Activated naive CD4-positive, alpha-beta T cell treated with anti-CD3 and anti-CD28 coated beads, Interleukin-2, amount 50 U/mL, for 72 hours (primary cell): ENCODE data around the gene NSUN2. TPM values are rescaled to one million over a fixed set of nuclear protein-coding genes. Genes with fewer than 3 reads are reported as not detected.
A peak's percentile ranks its signal among the peaks of the same experiment; 100 is the strongest.
"Not testable (repeated sequence)": the region's sequence is repeated elsewhere in the genome, so short reads cannot be mapped to it uniquely, and the experiment has no call there.

ENCODE experiments used
- ATAC-seq, 2 donors: fragments of 150-1000 bp; cut with Tn5 transposase; 2 replicates each; pipeline ENCODE4 v1.10.0; 2021; ENCODE audit warnings: mild to moderate bottlenecking in 2 of 2, moderate library complexity in 2 of 2
- DNase-seq, 2 donors: peaks; one replicate each; pipeline ENCODE4 v3.0.0; 2021 to 2022; ENCODE audit warnings: low spot score in 2 of 2
- H3K27ac Mint-ChIP-seq, 2 donors: one replicate each; pipeline ENCODE4 v1.8.0; 2022; ENCODE audit warnings: mild to moderate bottlenecking in 2 of 2, mixed read lengths in 2 of 2
- H3K36me3 Mint-ChIP-seq, 2 donors: one replicate each; pipeline ENCODE4 v1.8.0; 2022; ENCODE audit warnings: mixed read lengths in 2 of 2
- H3K9me3 Mint-ChIP-seq, 2 donors: one replicate each; pipeline ENCODE4 v1.8.0; 2022; ENCODE audit warnings: mixed read lengths in 2 of 2
- total RNA-seq, 2 donors: library from RNA; stranded (reverse); gene quantifications; one replicate each; pipeline ENCODE4 v1.2.3, GENCODE V29; 2022

The NSUN2 gene
- total RNA-seq = 10 to 100 TPM; 50.6 to 94.0 TPM

GRCh38 chr5:6632888-6633468, at the start of gene NSUN2, which contains the start of gene SRD5A1:
TSS of gene NSUN2 (minus strand) at chr5:6633044. CDS start at chr5:6632979, 65 bp downstream.
TSS of gene SRD5A1 (plus strand) at chr5:6633440. CDS start at chr5:6633577, 137 bp downstream.
- Mint-ChIP-seq H3K27ac (peak within 1 kb of the TSS; percentile 90 to 99), H3K9me3 (no peaks in the 10 kb centered on the region), H3K36me3 (peaks cover 22 to 42% of the 10 kb centered on the region in 2 donors)
- DNase-seq (peak; percentile 93 to 95), ATAC-seq (peak; percentile 87 to 92)

- Mint-ChIP-seq H3K36me3 (no peaks in the 10 kb centered on the region), H3K9me3 (peaks cover 0 to 4% of the 10 kb centered on the region in 2 donors), H3K27ac (no peak overlapping the region)
- DNase-seq (no peak), ATAC-seq (no peak)
Observed at GRCh38 chr5:6682239-6682638, 49.4 kb upstream of the NSUN2 start.

- peaks cover 0 to 4% of the 10 kb centered on the region in 2 donors for H3K9me3 Mint-ChIP-seq
- peaks cover 0 to 1% of the 10 kb centered on the region in 2 donors for H3K36me3 Mint-ChIP-seq
- no peak for ATAC-seq
- no peak for DNase-seq
- H3K27ac Mint-ChIP-seq = no peak overlapping the region
Observed at GRCh38 chr5:6681682-6682081, 48.8 kb upstream of the NSUN2 start.

- ATAC-seq (no peak), DNase-seq (no peak)
- Mint-ChIP-seq H3K27ac (no peak overlapping the region), H3K9me3 (peaks cover 0 to 4% of the 10 kb centered on the region in 2 donors), H3K36me3 (peaks cover 0 to 4% of the 10 kb centered on the region in 2 donors)
Observed at GRCh38 chr5:6680922-6681321, 48.1 kb upstream of the NSUN2 start.

GRCh38 chr5:6678385-6678784, 45.5 kb upstream of the NSUN2 start:
- Mint-ChIP-seq H3K9me3 (peaks cover 4 to 5% of the 10 kb centered on the region in 2 donors), H3K27ac (no peak overlapping the region), H3K36me3 (peaks cover 0 to 7% of the 10 kb centered on the region in 2 donors)
- ATAC-seq (no peak), DNase-seq (no peak)

GRCh38 chr5:6676702-6677101, 43.9 kb upstream of the NSUN2 start:
- no peak for ATAC-seq
- DNase-seq = no peak
- H3K36me3 Mint-ChIP-seq = peaks cover 0 to 13% of the 10 kb centered on the region in 2 donors

GRCh38 chr5:6675784-6676491, 43.1 kb upstream of the NSUN2 start:
- peaks cover 5 to 19% of the 10 kb centered on the region in 2 donors for H3K36me3 Mint-ChIP-seq
- no peak for ATAC-seq
- H3K27ac Mint-ChIP-seq = peak overlapping the region; percentile 33 to 53
- no peak for DNase-seq
- H3K9me3 Mint-ChIP-seq = peaks cover 4 to 7% of the 10 kb centered on the region in 2 donors

More at GRCh38 chr5:6676702-6677101, 43.9 kb upstream of the NSUN2 start:
- Mint-ChIP-seq H3K9me3 (peaks cover 4 to 10% of the 10 kb centered on the region in 2 donors), H3K27ac (no peak overlapping the region)

GRCh38 chr5:6674886-6675285, 42.0 kb upstream of the NSUN2 start:
- Mint-ChIP-seq H3K9me3 (peaks cover 4 to 7% of the 10 kb centered on the region in 2 donors), H3K36me3 (peaks cover 14 to 20% of the 10 kb centered on the region in 2 donors), H3K27ac (no peak overlapping the region)
- ATAC-seq (no peak), DNase-seq (no peak)

GRCh38 chr5:6674421-6674820, 41.6 kb upstream of the NSUN2 start:
- no peak for DNase-seq

GRCh38 chr5:6673963-6674362, 41.1 kb upstream of the NSUN2 start:
- Mint-ChIP-seq H3K9me3 (peaks cover 4 to 7% of the 10 kb centered on the region in 2 donors), H3K36me3 (peaks cover 20 to 22% of the 10 kb centered on the region in 2 donors), H3K27ac (no peak overlapping the region)
- no peak for DNase-seq
- no peak for ATAC-seq

More at GRCh38 chr5:6674421-6674820, 41.6 kb upstream of the NSUN2 start:
- Mint-ChIP-seq H3K9me3 (peaks cover 4 to 7% of the 10 kb centered on the region in 2 donors), H3K36me3 (peaks cover 19 to 20% of the 10 kb centered on the region in 2 donors), H3K27ac (no peak overlapping the region)
- no peak for ATAC-seq

GRCh38 chr5:6673031-6673430, 40.2 kb upstream of the NSUN2 start:
- ATAC-seq = no peak
- DNase-seq = no peak
- Mint-ChIP-seq H3K9me3 (peaks cover 4 to 7% of the 10 kb centered on the region in 2 donors), H3K27ac (no peak overlapping the region), H3K36me3 (peaks cover 20 to 22% of the 10 kb centered on the region in 2 donors)

- not testable (repeated sequence) for ATAC-seq, H3K27ac Mint-ChIP-seq, DNase-seq, H3K9me3 Mint-ChIP-seq
- H3K36me3 Mint-ChIP-seq = peaks cover 20 to 22% of the 10 kb centered on the region in 2 donors
Observed at GRCh38 chr5:6668717-6669116, 35.9 kb upstream of the NSUN2 start.

- Mint-ChIP-seq H3K36me3 (peaks cover 11 to 22% of the 10 kb centered on the region in 2 donors), H3K27ac (no peak overlapping the region), H3K9me3 (no peaks in the 10 kb centered on the region)
- DNase-seq = no peak
- ATAC-seq = no peak
Observed at GRCh38 chr5:6667648-6668047, 34.8 kb upstream of the NSUN2 start.

GRCh38 chr5:6666762-6667161, 33.9 kb upstream of the NSUN2 start:
- ATAC-seq (no peak), DNase-seq (no peak)
- no peaks in the 10 kb centered on the region for H3K9me3 Mint-ChIP-seq
- H3K36me3 Mint-ChIP-seq = peaks cover 11 to 22% of the 10 kb centered on the region in 2 donors
- no peak overlapping the region for H3K27ac Mint-ChIP-seq

GRCh38 chr5:6660688-6661087, 27.8 kb upstream of the NSUN2 start:
- no peak for ATAC-seq
- Mint-ChIP-seq H3K9me3 (peaks cover 8 to 15% of the 10 kb centered on the region in 2 donors), H3K27ac (no peak overlapping the region), H3K36me3 (peaks cover 17 to 22% of the 10 kb centered on the region in 2 donors)
- no peak for DNase-seq

GRCh38 chr5:6659941-6660684, 27.3 kb upstream of the NSUN2 start:
- peaks cover 23 to 28% of the 10 kb centered on the region in 2 donors for H3K36me3 Mint-ChIP-seq
- peak; percentile 32 to 81 for ATAC-seq
- H3K27ac Mint-ChIP-seq = peak overlapping the region in 1 of 2 donors; percentile 57
- no peak for DNase-seq
- peaks cover 12 to 20% of the 10 kb centered on the region in 2 donors for H3K9me3 Mint-ChIP-seq

- Mint-ChIP-seq H3K27ac (no peak overlapping the region), H3K9me3 (peaks cover 12 to 20% of the 10 kb centered on the region in 2 donors), H3K36me3 (peaks cover 23 to 41% of the 10 kb centered on the region in 2 donors)
- ATAC-seq (no peak), DNase-seq (no peak)
Observed at GRCh38 chr5:6656680-6657079, 23.8 kb upstream of the NSUN2 start.
